AG09319 (cell line): ENCODE measurements around the gene TTC39C.

Experiments
- DNase-seq: peaks from one replicate; pipeline ENCODE4 v3.0.0-alpha.2; 2010; ENCODE audit warnings: low read depth; ENCODE audit errors: extremely low read depth
- TF ChIP-seq, protein P1 (sequence below): IDR thresholded peaks from 2 replicates; pipeline ENCODE4 v1.5.1; 2011; ENCODE audit warnings: low read depth, mild to moderate bottlenecking, inconsistent platforms, low read length, moderate library complexity

Gene TTC39C

DNA sequence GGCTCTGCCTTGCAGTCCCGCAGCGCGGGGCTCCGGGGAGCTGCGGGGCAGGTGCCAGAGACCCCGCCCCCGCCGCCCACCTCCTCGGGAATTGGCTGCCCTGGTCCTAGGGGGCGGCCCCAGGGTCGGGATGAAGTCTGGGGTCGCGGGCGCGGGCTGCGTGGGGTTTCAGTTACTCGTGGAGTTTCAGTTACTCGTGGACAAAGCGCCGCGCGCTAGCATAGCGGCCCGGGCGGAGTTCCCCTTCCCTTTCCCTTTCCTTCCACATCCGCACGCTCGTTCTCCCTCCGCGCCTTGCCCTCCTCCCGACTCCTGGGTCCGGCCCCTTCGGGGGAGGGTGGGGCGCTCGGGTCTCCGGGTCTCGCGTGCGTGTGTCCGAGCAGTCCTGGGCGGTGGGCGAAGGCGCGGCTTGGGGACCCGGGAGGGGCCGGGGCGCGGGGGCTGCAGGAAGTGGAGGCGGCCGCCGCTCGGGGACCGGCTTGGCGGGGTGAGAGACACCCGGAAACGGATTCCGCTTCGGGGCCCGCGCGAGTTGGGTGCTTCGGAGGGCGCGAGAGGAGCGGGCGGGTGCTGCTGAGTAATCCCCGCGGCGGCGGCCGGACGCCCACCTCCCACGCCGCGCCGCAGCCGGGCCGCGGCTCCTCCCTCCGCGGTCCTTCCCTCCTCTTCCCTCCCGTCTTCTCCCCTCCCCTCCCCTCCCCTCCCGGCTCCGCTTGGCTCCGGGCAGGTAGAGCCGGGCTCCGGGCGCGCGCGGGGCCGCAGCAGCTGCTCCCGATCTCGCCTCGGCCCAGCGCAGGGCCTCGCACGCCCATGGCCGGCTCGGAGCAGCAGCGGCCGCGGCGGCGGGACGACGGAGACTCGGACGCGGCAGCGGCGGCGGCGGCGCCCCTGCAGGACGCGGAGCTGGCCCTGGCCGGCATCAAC is at the start of gene TTC39C:
TTC39C (plus strand) TSS at position 693 of the 924 bp plus-strand sequence; CDS start at position 811, 118 bp downstream.
- TF ChIP-seq, protein P1, sequence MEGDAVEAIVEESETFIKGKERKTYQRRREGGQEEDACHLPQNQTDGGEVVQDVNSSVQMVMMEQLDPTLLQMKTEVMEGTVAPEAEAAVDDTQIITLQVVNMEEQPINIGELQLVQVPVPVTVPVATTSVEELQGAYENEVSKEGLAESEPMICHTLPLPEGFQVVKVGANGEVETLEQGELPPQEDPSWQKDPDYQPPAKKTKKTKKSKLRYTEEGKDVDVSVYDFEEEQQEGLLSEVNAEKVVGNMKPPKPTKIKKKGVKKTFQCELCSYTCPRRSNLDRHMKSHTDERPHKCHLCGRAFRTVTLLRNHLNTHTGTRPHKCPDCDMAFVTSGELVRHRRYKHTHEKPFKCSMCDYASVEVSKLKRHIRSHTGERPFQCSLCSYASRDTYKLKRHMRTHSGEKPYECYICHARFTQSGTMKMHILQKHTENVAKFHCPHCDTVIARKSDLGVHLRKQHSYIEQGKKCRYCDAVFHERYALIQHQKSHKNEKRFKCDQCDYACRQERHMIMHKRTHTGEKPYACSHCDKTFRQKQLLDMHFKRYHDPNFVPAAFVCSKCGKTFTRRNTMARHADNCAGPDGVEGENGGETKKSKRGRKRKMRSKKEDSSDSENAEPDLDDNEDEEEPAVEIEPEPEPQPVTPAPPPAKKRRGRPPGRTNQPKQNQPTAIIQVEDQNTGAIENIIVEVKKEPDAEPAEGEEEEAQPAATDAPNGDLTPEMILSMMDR, result no peak
- DNase-seq, result peak; percentile 58

DNA sequence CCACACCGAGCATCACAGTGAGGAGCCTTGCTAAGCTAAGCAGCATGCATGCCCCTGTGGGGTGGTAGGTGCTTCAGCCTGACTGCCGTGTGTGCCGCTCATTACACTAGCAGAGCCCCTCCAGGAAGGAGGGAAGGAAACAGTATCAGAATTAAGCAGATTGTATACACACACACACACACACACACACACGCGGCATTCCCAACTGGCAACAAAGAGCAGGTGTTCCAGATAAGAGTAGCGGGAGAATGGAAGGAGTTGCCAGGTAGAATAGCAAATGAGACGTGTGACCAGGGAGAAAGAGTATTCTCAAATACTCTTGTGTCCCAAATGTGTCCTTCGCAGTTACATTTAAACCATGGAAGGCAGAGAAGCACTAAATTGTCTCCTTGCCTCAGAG is 47.6 kb upstream of the TTC39C start:
- no peak for DNase-seq
- TF ChIP-seq, protein P1, result no peak

DNA sequence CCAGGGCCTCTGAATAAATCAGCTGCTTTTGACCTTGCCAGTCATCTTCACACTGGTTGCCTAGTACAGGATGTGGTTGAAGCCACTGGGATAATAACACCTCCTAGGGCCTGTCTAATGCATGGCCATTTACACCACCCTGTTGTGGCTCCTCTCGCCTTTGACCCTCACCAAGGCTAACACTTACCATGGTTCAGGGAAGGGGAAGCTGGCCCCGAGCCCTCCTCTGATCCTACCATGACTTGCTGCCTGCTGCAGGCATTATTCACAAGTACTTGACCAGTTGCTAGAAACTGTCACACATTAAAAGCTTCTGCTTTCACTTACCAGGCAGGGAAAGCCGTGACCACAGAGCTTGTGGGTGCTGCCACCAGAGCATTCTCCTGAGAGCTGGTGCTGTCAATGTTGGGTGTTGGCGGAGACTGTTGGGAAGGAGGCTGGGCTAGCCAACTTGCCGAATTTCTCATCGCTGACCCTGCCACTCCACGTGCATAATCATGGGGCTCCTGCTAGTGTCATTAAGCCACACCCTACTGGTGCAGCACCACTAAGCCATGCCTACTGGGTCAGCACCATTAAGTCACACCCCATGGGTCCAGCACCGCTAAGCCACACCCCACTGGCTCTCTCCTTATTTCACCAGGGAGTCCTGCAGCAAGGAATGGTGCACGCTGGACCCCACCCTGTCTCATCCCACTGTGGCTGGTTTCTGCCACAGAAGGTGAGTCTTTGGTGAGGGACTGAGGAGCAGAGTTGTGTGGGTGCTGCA is 47.0 kb upstream of the TTC39C start:
- DNase-seq, result no peak
- TF ChIP-seq, protein P1, result no peak

DNA sequence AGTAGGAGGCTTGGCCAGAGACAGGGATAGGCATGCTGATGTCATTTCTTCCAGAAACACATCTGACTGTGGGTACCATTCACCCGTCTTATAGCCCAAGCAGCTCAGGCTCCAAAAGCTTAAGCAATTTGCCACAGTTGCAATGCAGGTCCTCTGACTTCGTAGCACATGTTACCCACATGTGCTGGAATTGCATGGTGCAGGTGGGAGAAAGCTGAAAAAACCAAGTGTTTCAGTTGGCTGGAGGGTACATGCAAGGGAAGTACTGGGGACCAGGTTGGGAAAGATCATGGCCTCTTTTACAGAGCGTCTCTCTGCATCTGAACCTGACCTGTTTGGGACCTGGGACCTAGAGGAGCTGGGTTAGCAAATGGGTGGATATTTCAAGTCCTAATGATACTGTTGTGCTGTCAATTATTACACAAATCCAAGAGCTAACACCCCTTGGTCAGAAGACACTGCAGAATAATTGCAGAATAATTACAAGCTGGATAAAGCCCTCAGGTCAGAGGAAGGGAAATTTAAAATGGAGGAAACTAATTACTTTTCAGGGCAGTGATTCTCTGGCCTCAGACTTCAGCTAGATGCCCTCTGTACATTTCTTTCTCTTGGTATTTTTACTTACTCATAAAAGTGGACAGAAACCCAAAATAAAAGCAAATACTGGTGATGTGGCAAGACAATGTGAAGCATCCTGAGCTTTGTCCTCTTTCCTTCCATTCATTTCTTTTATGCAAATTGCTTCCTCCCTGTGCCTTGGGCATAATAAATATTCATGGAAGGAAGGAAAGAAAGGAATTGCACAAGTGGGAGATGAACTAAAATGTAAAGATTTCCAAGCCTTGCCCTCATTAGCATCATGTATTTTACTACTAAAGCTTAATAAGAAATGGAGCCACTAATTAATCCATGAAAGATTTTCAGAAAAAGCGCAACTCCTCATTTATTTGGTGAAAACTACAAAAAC is 45.6 kb upstream of the TTC39C start:
- TF ChIP-seq, protein P1, result no peak

DNA sequence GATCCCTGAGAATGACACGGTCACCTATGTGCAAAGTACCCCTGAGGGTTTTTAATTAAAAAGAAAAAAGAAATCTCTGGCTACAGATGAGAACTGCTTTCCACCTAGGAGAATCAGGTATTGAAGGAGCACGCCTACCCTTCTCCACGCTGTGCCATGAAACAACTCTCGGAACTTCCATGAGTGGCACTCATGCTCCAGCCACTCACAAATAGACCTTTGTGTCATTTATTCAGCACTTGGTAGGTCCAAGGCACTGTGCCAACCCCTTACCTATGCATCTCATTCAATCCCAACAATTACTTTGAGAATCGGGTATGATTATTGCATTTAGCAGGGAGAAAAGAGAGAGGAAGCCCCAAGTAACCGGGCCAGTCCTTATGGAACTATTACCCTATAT is 44.9 kb upstream of the TTC39C start:
- TF ChIP-seq, protein P1, result no peak
- no peak for DNase-seq

More for the DNA sequence above, 45.6 kb upstream of the TTC39C start:
- no peak for DNase-seq

DNA sequence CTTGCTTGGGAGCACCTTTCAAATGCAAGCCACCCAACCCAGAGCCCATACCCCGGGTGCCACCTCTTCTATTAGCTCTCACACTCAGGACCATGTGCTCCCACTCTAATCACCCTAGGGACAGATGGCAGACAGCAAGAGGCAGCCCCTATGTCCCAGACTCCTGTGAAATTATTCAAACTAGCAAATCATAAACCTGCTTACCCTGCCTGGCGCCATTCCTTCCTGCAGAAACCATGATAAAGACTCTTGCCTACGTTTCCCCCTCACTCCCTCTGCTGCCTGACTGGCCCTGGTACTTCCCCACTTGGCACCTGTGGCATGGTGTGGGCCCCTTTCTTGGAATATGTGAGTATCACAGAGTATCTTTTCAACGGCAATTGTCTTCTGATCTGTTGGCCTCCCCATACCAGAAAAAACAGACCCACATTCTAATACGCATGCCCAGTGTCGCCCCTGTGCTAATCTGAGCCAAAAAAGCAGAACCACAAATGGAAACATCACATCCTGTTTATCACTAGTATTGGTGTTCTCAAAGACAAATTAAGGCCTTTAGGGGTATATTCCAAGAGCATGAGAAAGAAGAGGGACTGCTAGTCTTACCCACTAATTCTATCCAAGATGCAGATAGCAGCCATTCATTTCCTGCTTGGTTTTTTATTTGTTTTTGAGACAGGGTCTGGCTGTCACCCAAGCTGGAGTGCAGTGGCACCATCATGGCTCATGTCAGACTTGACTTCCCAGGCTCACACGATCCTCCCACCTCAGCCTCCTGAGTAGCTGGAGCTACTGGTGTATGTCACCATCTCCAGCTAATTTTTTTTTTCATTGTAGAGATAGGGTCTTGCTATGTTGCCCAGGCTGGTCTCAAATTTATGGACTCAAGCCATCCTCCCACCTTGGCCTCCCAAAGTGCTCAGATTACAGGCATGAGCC is 44.1 kb upstream of the TTC39C start:
- TF ChIP-seq, protein P1, result no peak
- no peak for DNase-seq
